Breast epithelium (tissue), 3 donors: ENCODE results near the gene RSF1.

ENCODE experiments used
- CTCF ChIP-seq, 3 donors: fragments of 450-650 bp; IDR thresholded peaks; one replicate each; pipeline ENCODE4 v1.5.1; 2016 to 2017; ENCODE audit warnings: antibody characterized with exemption in 3 of 3, mild to moderate bottlenecking in 3 of 3, moderate library complexity in 3 of 3
- POLR2AphosphoS5 ChIP-seq, 3 donors: sonication (generic); formaldehyde crosslinking; IDR thresholded peaks; one replicate each; pipeline ENCODE4 v1.6.1; 2017; ENCODE audit warnings: antibody characterized with exemption in 3 of 3

DNA sequence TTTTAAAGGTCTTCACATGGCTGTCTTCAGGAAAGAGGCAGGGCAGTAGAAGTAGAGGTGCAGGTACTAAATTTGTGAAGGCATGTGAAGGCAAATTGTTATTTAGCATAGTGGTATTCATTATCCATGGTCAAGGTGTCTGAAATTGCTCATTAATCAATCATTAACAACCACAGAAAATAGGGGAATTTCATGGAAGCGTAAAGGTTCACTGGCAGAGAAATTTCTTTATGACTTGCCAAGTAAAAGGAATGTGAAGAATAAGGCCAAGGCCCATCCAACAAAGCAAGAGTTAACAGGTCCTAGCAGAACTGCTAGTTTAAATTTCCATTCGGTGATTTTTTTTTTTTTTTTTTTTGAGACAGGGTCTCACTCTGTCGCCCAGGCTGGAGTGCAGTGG lies 59.0 kb downstream of the RSF1 start:
- TF ChIP-seq POLR2AphosphoS5 (IDR thresholded peaks at IDR 0.05), result no peak
- TF ChIP-seq CTCF (IDR thresholded peaks at IDR 0.05), result no peak
